ENCODE results near the gene PRTG. TPM values are rescaled to one million over a fixed set of nuclear protein-coding genes. Genes with fewer than 3 reads are reported as not detected.

The PRTG gene
- total and polyA plus RNA-seq, 2 of the 13 experiments (the other 11 are each of a cell fraction or from before 2014, with no cell fraction given), result 13.2 to 22.3 TPM

DNA sequence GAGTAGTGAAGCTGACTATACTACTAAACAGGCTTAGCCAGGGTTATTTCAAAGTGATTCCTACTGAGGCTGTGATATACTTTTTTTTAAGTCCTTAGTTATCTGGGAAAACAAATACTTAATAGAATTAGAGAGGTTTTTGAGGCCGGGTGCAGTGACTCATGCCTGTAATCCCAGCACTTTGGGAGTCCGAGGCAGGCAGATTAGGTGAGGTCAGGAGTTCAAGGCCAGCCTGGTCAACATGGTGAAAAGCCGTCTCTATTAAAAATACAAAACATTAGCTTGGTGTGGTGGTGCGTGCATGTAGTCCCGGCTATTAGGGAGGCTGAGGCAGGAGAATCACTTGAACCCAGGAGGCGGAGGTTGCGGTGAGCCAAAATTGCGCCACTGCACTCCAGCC is 34.2 kb downstream of the PRTG start (continued):
- TF ChIP-seq ZMYM4 (CRISPR knock-in tag; IDR thresholded peaks at IDR 0.05) (0 out of 2 replicates have a peak, but pooled peaks have one; percentile 15), ZNF326 (CRISPR knock-in tag; IDR thresholded peaks at IDR 0.05; ENCODE audit: borderline replicate concordance) (no peak), HNF4G (IDR thresholded peaks at IDR 0.05; ENCODE audit: borderline replicate concordance, low read depth, low read length) (no peak), HNF4G (CRISPR knock-in tag; IDR thresholded peaks at IDR 0.05; ENCODE audit: borderline replicate concordance, low read depth) (no peak), FOSL2 (CRISPR knock-in tag; IDR thresholded peaks at IDR 0.05) (peak; percentile 77), YEATS2 (CRISPR knock-in tag; IDR thresholded peaks at IDR 0.05; ENCODE audit: borderline replicate concordance) (no peak), HMG20B (CRISPR knock-in tag; conservative IDR thresholded peaks at IDR 0.05) (no peak), ATM (IDR thresholded peaks at IDR 0.05; ENCODE audit: borderline replicate concordance) (no peak), ZNF354B (CRISPR knock-in tag; IDR thresholded peaks at IDR 0.05) (no peak), ADNP (CRISPR knock-in tag; IDR thresholded peaks at IDR 0.05) (no peak), RARG (CRISPR knock-in tag; IDR thresholded peaks at IDR 0.05; ENCODE audit: low read depth) (no peak), ZNF282 (IDR thresholded peaks at IDR 0.05; ENCODE audit: partially characterized antibody) (no peak), SALL2 (CRISPR knock-in tag; IDR thresholded peaks at IDR 0.05) (no peak), NFRKB (IDR thresholded peaks at IDR 0.05) (no peak), HNRNPLL (IDR thresholded peaks at IDR 0.05; ENCODE audit: low read depth, low read length, poor library complexity, severe bottlenecking) (no peak), SKI (IDR thresholded peaks at IDR 0.05; ENCODE audit: partially characterized antibody) (no peak)
- TF ChIP-seq, protein P1, sequence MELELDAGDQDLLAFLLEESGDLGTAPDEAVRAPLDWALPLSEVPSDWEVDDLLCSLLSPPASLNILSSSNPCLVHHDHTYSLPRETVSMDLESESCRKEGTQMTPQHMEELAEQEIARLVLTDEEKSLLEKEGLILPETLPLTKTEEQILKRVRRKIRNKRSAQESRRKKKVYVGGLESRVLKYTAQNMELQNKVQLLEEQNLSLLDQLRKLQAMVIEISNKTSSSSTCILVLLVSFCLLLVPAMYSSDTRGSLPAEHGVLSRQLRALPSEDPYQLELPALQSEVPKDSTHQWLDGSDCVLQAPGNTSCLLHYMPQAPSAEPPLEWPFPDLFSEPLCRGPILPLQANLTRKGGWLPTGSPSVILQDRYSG (CRISPR knock-in tag; IDR thresholded peaks at IDR 0.05), result no peak
- TF ChIP-seq, protein P2, sequence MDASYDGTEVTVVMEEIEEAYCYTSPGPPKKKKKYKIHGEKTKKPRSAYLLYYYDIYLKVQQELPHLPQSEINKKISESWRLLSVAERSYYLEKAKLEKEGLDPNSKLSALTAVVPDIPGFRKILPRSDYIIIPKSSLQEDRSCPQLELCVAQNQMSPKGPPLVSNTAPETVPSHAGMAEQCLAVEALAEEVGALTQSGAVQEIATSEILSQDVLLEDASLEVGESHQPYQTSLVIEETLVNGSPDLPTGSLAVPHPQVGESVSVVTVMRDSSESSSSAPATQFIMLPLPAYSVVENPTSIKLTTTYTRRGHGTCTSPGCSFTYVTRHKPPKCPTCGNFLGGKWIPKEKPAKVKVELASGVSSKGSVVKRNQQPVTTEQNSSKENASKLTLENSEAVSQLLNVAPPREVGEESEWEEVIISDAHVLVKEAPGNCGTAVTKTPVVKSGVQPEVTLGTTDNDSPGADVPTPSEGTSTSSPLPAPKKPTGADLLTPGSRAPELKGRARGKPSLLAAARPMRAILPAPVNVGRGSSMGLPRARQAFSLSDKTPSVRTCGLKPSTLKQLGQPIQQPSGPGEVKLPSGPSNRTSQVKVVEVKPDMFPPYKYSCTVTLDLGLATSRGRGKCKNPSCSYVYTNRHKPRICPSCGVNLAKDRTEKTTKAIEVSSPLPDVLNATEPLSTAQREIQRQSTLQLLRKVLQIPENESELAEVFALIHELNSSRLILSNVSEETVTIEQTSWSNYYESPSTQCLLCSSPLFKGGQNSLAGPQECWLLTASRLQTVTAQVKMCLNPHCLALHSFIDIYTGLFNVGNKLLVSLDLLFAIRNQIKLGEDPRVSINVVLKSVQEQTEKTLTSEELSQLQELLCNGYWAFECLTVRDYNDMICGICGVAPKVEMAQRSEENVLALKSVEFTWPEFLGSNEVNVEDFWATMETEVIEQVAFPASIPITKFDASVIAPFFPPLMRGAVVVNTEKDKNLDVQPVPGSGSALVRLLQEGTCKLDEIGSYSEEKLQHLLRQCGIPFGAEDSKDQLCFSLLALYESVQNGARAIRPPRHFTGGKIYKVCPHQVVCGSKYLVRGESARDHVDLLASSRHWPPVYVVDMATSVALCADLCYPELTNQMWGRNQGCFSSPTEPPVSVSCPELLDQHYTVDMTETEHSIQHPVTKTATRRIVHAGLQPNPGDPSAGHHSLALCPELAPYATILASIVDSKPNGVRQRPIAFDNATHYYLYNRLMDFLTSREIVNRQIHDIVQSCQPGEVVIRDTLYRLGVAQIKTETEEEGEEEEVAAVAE (CRISPR knock-in tag; IDR thresholded peaks at IDR 0.05; ENCODE audit: borderline replicate concordance), result no peak
- TF ChIP-seq, protein P3, sequence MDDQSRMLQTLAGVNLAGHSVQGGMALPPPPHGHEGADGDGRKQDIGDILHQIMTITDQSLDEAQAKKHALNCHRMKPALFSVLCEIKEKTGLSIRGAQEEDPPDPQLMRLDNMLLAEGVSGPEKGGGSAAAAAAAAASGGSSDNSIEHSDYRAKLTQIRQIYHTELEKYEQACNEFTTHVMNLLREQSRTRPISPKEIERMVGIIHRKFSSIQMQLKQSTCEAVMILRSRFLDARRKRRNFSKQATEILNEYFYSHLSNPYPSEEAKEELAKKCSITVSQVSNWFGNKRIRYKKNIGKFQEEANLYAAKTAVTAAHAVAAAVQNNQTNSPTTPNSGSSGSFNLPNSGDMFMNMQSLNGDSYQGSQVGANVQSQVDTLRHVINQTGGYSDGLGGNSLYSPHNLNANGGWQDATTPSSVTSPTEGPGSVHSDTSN (CRISPR knock-in tag; IDR thresholded peaks at IDR 0.05; ENCODE audit: borderline replicate concordance), result no peak
- TF ChIP-seq, protein P4, sequence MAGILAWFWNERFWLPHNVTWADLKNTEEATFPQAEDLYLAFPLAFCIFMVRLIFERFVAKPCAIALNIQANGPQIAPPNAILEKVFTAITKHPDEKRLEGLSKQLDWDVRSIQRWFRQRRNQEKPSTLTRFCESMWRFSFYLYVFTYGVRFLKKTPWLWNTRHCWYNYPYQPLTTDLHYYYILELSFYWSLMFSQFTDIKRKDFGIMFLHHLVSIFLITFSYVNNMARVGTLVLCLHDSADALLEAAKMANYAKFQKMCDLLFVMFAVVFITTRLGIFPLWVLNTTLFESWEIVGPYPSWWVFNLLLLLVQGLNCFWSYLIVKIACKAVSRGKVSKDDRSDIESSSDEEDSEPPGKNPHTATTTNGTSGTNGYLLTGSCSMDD (CRISPR knock-in tag; IDR thresholded peaks at IDR 0.05), result no peak

Measured in HepG2 (cell line).